WERI-Rb-1 (cell line): ENCODE measurements around the gene CHST11.

ENCODE experiments used
- DNase-seq: peaks from one replicate; pipeline ENCODE4 v3.0.0-alpha.2; 2020
- H3K27ac ChIP-seq: fragments of 250-450 bp; sonication (Bioruptor Pico); 2 replicates; pipeline ENCODE4 v1.5.1; 2020; ENCODE audit warnings: mild to moderate bottlenecking, moderate library complexity
- H3K27me3 ChIP-seq: fragments of 250-450 bp; sonication (Bioruptor Pico); 2 replicates; pipeline ENCODE4 v1.5.1; 2021; ENCODE audit warnings: mild to moderate bottlenecking, low read depth, moderate library complexity; ENCODE audit not compliant: insufficient read depth, severe bottlenecking
- H3K36me3 ChIP-seq: fragments of 250-450 bp; sonication (Bioruptor Pico); 2 replicates; pipeline ENCODE4 v1.5.1; 2020; ENCODE audit warnings: mild to moderate bottlenecking, moderate library complexity
- H3K4me3 ChIP-seq: 2 replicates; pipeline ENCODE4 v1.5.1; 2011; ENCODE audit warnings: low read depth, mild to moderate bottlenecking, control low read depth, low read length
- H3K9me3 ChIP-seq: fragments of 250-450 bp; sonication (Bioruptor Pico); 2 replicates; pipeline ENCODE4 v1.5.1; 2021; ENCODE audit warnings: mild to moderate bottlenecking, moderate library complexity; ENCODE audit not compliant: severe bottlenecking
- TF ChIP-seq, protein P1 (sequence below): IDR thresholded peaks from 2 replicates; pipeline ENCODE4 v1.5.1; 2011; ENCODE audit warnings: low read depth, mild to moderate bottlenecking, control low read depth, inconsistent platforms, low read length

The CHST11 gene

DNA sequence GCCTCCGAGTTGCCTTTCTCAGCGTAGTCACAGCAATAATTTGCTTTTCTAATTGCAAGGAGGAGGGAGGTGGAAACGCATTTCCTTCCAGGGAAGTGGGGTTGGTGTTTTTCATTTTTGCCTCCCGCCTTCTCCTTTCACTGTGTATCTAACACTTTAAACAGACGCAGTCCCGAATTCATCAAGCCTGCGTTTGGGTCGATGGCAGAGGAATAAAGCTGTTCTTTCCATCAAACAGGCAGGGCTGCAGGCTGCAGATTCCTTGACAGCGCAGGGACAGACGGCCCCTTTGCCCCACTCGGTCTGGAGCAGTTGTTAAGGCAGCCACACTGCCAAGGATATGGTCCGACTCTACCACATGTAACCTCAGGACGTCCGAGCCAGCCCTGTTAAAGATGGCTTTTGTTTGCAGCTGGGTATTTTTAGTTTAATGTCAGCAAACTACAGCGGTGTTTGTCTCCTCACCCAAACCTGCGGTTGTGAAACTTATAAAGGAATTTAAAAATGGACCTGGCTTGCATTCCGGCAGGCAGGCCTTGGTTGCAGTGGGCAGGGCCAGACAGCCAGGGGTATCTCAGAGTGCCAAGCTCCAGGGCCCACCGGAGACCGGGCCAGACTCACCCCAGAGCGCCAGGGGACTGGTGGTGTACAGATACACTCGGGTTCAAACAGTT lies 2.1 kb downstream of the CHST11 start:
- Histone ChIP-seq H3K27me3 (peaks cover 16% of the 10 kb centered on the region), H3K4me3 (peak overlapping the region; percentile 62; the same call in 1 of the 2 replicates), H3K27ac (no peak overlapping the region), H3K9me3 (no peaks in the 10 kb centered on the region), H3K36me3 (no peaks in the 10 kb centered on the region)
- TF ChIP-seq, protein P1, sequence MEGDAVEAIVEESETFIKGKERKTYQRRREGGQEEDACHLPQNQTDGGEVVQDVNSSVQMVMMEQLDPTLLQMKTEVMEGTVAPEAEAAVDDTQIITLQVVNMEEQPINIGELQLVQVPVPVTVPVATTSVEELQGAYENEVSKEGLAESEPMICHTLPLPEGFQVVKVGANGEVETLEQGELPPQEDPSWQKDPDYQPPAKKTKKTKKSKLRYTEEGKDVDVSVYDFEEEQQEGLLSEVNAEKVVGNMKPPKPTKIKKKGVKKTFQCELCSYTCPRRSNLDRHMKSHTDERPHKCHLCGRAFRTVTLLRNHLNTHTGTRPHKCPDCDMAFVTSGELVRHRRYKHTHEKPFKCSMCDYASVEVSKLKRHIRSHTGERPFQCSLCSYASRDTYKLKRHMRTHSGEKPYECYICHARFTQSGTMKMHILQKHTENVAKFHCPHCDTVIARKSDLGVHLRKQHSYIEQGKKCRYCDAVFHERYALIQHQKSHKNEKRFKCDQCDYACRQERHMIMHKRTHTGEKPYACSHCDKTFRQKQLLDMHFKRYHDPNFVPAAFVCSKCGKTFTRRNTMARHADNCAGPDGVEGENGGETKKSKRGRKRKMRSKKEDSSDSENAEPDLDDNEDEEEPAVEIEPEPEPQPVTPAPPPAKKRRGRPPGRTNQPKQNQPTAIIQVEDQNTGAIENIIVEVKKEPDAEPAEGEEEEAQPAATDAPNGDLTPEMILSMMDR, result no peak
- no peak for DNase-seq

DNA sequence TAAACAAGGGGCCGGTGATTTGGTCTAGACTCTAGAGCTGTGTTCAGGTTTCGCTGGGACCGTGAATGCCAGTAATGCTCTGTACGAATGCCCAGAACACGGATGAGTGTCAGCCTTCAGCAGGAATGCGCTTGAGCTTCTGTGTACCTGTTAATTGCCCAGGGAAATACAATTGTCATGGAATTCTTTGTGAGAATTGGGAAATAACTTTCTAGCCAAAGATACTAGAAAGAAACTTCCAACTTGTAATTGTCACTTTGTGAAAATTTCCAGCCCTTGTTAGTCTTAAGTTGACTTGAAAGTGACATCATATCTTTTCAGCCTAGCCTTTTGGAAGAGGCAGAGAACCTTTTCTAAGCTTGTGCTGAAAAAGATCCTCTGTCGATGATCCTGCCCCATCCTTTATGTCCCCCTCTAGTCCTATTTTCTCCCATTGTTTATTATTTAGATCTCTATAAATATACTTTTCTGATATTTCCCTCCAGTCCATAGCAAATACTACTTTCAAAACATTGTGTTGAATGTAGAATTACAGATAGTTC lies 2.7 kb downstream of the CHST11 start:
- Histone ChIP-seq H3K9me3 (no peaks in the 10 kb centered on the region), H3K4me3 (no peak overlapping the region), H3K27me3 (peaks cover 16% of the 10 kb centered on the region), H3K27ac (no peak overlapping the region), H3K36me3 (no peaks in the 10 kb centered on the region)
- DNase-seq, result no peak
- TF ChIP-seq, protein P1, result no peak

DNA sequence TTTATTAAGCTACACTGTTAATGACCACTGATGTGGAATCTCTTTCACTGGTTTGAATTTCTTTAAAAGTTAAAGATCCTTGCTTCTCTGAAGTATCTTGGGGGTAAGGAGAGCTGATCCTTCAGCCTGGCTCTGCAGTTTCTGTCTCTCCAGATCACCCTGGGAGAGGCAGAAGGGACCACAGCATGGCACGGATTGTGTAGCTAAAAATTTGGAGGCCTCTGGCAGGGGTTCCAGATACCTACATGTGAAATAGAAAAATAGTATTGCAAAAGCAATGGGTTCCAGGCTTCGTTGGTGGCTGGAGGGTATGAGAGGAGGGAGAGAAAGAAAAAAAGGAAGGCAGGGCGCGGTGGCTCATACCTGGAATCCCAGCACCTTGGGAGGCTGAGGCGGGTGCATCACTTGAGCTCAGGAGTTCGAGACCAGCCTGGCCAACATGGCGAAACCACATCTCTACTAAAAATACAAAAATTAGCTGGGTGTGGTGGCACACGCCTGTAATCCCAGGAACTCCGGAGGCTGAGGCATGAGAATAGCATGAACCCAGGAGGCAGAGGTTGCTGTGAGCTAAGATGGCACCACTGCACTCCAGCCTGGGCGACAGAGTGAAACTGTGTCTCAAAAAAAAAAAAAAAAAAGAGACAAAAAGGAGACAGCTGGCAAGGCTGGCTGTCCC lies 3.4 kb downstream of the CHST11 start:
- H3K9me3 ChIP-seq, result no peaks in the 10 kb centered on the region
- H3K36me3 ChIP-seq, result no peaks in the 10 kb centered on the region
- no peak overlapping the region for H3K4me3 ChIP-seq
- peaks cover 16% of the 10 kb centered on the region for H3K27me3 ChIP-seq
- H3K27ac ChIP-seq, result no peak overlapping the region
- TF ChIP-seq, protein P1, result no peak
- no peak for DNase-seq

DNA sequence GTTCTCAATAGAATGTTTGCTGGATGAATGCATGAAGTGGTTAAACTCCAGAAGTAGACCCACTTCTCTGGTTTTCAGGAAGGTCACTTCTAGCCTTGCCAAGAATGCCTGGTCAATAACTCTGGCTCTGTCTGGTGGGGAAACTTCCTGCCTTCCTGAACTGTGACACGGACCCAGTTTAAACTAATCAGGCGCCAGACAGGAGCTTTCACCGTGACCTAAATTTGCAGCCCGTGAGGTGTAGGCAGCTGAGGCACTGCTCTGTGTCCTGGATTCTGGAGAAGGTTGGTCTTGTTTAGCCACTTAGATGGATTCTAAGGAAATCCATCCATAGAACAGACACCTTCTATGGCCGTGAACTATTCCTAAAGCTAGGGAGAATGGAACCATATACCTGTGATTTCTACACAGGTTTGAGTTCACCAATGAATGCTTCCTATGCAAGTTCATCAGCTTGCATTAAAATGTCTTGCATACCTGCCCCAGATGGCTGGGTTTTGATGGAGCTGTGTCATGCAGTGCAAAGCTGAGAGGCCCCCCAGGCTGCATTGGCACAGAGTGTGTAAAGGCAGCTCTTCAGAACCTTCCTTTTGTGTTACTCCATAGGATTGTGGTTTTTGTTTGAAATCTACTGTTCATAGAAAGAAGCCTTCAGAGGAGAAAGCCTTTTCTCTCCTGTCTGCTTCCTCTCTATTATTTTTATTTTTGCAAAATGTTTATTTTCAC lies 4.4 kb downstream of the CHST11 start:
- H3K27ac ChIP-seq, result no peak overlapping the region
- H3K4me3 ChIP-seq, result no peak overlapping the region

DNA sequence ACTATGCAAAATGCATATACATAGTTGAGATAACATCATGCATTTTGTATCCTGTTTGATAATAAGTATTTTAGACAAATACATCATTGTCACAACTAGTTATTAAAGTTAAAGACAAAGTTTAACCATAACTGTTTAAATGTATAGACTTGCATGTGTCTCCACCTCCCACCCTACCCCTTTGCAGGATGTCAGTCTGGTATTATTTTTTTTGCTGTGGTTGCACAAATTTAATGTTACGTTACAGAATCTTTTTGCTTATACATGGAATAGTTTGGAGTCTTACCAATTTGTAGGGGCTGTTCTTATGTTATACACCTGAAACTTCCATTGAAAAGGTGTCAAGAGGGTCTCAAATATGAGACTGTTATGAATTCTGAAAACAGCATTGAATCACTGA lies 5.6 kb downstream of the CHST11 start:
- H3K36me3 ChIP-seq, result no peaks in the 10 kb centered on the region
- TF ChIP-seq, protein P1, result no peak
- no peak for DNase-seq
- no peak overlapping the region for H3K27ac ChIP-seq
- H3K4me3 ChIP-seq, result no peak overlapping the region
- H3K9me3 ChIP-seq, result no peaks in the 10 kb centered on the region
- H3K27me3 ChIP-seq, result peaks cover 4% of the 10 kb centered on the region

More for the DNA sequence above, 4.4 kb downstream of the CHST11 start:
- no peak for DNase-seq
- Histone ChIP-seq H3K36me3 (no peaks in the 10 kb centered on the region), H3K27me3 (peaks cover 9% of the 10 kb centered on the region), H3K9me3 (no peaks in the 10 kb centered on the region)
- TF ChIP-seq, protein P1, result no peak
